ENCODE measurements around the gene PML.
A peak's percentile ranks its signal among the peaks of the same experiment; 100 is the strongest.

The PML gene, protein sequence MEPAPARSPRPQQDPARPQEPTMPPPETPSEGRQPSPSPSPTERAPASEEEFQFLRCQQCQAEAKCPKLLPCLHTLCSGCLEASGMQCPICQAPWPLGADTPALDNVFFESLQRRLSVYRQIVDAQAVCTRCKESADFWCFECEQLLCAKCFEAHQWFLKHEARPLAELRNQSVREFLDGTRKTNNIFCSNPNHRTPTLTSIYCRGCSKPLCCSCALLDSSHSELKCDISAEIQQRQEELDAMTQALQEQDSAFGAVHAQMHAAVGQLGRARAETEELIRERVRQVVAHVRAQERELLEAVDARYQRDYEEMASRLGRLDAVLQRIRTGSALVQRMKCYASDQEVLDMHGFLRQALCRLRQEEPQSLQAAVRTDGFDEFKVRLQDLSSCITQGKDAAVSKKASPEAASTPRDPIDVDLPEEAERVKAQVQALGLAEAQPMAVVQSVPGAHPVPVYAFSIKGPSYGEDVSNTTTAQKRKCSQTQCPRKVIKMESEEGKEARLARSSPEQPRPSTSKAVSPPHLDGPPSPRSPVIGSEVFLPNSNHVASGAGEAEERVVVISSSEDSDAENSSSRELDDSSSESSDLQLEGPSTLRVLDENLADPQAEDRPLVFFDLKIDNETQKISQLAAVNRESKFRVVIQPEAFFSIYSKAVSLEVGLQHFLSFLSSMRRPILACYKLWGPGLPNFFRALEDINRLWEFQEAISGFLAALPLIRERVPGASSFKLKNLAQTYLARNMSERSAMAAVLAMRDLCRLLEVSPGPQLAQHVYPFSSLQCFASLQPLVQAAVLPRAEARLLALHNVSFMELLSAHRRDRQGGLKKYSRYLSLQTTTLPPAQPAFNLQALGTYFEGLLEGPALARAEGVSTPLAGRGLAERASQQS

DNA sequence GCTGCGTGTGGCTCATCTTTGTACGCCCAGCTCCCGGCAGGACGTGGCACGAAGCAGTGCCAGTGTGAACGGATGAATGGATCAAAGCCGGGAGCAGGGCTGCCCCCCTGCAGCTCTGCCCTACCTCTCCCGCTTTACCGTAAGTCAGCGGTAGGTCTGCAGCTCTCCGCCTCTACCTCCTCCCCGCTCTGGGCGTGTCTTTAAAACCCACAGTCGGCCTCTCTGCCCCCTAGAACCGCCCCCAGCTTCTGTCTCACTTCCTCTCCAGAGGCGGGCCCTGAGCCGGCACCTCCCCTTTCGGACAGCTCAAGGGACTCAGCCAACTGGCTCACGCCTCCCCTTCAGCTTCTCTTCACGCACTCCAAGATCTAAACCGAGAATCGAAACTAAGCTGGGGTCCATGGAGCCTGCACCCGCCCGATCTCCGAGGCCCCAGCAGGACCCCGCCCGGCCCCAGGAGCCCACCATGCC lies at the start of gene PML:
Gene PML, plus strand, starts transcription at position 304 of the 471 bp plus-strand sequence. Its CDS starts 97 bp downstream, at position 401.
- DNase-seq (ENCODE audit: low read depth in 2 of 2), result peak; percentile 90 to 95

DNA sequence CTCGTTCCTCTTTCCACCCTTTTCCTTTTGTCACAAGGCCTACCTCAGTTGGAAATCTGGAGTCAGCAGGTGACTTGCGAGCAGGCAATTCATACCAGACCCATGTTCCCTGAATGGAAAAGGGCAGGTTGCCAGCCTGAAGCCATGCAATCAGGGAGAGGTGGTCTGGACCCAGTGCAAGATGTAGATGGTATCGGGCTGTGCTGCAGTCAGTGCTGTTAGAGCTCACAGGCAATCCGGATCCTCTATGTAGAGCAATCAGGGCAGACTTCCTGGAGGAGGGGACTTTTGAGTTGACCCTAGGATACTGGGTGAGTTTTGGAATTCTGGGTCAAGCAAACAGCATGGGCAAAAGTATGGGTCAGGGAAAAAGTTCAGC lies 49.4 kb upstream of the PML start:
- no peak for DNase-seq (ENCODE audit: low read depth in 2 of 2)

DNA sequence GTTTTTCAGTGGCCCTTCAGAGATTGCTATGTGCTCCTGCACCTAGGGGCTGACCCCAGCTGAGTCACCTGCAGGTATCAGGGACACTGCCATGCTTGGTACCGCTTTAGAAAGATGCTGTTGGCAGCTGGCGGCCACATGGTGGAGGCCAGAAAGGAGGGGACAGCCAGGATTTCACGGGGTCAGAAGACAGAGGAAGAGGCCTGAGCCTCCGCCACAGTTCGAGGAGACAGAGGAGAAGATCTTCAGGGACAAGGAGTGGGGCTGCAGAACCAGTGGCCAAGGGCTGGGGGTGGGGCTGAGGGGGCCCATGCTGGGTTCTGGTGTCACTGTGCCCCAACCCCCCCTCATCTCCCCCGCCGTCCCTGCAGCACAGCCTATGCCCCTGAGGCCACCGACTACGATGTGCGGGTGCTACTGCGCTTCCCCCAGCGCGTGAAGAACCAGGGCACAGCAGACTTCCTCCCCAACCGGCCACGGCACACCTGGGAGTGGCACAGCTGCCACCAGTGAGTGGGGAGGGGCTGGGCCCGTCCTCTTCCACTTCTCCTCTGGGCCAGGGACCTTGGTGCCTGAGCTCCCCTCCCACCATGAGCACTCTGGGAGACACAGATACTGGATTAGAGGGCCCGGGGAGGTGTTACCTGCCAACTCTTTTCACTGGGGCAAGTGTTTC lies 48.3 kb upstream of the PML start:
- no peak for DNase-seq (ENCODE audit: low read depth in 2 of 2)

DNA sequence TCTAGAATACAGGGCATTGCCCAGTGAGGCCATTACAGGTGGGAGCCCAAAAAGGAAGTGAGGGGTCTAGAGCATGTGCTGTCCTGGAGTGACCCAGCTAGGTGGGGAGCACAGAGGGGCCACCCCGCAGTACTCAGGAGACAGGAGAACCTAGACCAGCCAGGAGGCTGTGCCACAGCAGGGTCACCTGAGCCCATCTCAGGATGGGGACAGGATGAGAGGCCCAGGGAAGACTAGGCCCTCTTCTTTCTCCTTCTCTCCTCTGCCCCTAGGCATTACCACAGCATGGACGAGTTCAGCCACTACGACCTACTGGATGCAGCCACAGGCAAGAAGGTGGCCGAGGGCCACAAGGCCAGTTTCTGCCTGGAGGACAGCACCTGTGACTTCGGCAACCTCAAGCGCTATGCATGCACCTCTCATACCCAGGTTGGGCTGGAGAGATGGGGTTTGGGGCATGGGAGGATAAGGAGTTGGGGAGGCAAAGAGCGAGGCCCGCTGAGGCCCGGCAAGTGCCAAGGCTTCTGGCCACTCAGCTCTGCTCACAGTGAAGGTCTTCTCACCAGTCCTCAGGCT lies 47.6 kb upstream of the PML start:
- no peak for DNase-seq (ENCODE audit: low read depth in 2 of 2)

DNA sequence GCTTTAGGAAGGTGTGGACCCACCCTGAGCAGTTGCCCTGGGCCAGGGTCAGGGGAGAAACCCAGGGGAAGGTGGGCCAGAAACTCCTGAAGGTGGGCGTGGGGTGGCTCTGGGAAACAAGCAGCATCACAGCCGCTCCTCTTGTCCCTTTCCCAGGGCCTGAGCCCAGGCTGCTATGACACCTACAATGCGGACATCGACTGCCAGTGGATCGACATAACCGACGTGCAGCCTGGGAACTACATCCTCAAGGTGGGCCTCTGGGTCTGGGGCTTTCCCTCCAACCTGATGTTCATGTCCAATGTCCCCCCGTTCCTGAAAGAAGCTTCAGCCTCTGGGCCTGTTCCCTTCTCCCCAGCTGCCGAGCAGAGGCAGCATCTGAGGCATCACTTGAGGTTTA lies 46.9 kb upstream of the PML start:
- DNase-seq (ENCODE audit: low read depth in 2 of 2), result no peak

DNA sequence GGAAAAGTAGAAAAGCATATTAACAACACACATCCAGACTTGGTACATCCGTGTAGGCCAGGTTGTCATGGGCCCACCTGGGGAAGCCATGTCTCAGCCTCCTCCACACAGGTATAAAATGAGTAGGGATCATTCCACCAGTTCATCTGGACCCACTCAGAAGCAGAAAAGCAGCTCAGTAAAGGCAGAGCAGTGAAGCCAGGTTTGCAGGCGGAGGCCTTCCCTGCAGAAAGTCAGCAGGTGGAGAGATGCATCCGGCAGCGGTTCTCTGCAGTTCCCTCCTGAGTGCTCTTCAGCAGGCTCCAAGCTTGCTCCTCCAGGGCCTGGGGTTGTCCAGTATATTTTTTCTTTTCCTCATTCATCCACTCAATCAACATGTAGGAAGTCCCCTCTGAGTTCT lies 46.1 kb upstream of the PML start:
- DNase-seq (ENCODE audit: low read depth in 2 of 2), result no peak

DNA sequence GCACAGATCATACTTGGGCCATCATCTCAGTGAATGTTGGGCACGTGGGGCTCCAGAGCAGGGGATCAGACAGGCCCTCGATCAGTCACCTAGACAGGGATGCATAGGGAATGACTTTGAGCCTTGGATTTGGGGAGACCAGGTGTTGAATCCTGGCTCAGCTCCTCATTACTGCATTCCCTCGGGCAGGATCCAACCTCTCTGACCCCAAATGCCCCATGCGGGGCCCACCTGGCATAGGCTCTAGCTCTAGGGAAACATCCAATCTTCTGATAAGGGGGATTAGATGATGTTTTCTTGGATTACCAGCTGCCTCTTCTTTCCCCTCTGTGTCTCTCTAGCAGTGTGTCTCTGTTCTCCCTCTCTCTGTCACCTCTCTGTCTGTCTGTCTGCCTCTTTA lies 45.5 kb upstream of the PML start:
- no peak for DNase-seq (ENCODE audit: low read depth in 2 of 2)

DNA sequence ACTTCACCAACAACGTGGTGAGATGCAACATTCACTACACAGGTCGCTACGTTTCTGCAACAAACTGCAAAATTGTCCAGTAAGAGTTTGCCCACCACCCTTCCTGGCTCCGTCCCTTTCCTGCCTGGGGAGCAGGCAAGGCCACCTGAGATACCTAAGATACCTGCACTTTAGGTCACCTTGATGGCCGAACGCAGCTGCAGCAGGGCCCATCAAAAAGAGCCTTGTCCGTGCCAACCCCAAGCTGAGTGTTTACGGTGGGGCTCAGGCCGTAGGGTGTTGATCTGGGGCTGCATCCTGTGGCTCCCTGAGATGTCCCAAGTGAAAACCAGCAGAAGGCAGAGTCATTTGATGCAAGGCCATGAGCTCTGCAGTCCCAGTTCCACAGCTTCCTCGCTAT lies 45.0 kb upstream of the PML start:
- DNase-seq (ENCODE audit: low read depth in 2 of 2), result no peak

DNA sequence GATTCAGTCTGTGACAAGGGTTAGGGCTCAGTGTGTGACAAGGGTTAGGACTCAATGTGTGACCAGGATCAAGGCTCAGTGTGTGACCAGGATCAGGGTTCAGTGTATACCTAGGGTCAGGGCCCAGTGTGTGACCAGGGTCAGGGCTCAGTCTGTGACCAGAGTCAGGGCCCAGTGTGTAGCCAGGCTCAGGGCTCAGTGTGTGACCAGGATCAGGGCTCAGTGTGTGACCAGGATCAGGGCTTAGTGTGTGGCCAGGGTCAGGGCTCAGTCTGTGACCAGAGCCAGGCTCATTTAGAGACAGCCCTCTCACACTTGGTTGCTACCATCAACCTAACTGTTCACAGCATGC lies 44.1 kb upstream of the PML start:
- DNase-seq (ENCODE audit: low read depth in 2 of 2), result no peak

DNA sequence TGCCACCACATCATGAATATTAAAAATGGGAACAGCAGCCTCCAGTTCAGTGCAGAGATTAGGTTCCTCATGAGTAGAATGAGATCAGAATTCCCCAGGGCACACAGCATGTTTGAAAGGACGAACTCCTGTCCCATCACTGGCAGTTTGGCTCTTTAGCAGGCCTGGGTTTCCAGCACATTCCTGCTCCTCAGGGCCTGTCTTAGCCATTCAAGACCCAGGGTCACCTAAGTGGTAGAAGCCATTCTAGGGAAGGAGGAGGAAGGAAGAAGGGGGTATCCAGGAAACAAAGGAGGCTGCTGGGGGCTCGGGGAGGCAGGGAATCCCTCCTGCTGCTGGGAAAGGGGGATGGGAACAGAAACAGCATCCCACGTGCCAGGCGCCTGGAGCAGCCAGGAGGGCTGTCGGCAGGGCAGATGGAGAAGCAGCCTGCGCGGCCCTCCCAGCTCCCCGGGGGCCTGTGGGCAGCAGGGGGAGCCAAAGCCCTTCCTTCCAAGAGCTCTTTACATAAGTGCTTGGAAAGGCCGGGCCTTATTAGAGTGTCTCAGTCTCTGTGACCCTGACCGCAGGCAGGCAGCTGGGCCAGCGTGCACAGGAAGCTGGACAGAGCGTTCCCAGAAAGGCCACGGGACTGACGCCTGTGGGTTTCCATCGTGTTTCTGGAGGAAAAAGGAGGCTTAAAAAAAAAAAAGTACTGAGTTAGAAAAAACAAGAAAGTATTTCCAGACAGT lies 43.5 kb upstream of the PML start:
- DNase-seq (ENCODE audit: low read depth in 2 of 2), result peak in 1 of 2 donors; percentile 54

DNA sequence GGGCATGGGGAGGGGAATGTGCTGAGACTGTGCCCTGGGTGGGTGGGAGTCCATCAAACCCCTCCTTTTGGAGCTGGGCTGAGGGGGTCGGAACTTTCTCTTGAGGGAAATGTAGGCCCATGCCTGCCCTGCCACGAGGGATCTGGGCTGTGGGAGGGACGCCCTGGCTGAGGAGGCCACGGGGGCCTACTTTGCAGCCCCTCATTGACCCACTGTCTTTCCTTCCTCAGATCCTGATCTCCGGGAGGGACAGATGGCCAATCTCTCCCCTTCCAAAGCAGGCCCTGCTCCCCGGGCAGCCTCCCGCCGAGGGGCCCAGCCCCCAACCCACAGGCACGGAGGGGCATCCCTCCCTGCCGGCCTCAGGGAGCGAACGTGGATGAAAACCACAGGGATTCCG lies 42.9 kb upstream of the PML start:
- no peak for DNase-seq (ENCODE audit: low read depth in 2 of 2)

DNA sequence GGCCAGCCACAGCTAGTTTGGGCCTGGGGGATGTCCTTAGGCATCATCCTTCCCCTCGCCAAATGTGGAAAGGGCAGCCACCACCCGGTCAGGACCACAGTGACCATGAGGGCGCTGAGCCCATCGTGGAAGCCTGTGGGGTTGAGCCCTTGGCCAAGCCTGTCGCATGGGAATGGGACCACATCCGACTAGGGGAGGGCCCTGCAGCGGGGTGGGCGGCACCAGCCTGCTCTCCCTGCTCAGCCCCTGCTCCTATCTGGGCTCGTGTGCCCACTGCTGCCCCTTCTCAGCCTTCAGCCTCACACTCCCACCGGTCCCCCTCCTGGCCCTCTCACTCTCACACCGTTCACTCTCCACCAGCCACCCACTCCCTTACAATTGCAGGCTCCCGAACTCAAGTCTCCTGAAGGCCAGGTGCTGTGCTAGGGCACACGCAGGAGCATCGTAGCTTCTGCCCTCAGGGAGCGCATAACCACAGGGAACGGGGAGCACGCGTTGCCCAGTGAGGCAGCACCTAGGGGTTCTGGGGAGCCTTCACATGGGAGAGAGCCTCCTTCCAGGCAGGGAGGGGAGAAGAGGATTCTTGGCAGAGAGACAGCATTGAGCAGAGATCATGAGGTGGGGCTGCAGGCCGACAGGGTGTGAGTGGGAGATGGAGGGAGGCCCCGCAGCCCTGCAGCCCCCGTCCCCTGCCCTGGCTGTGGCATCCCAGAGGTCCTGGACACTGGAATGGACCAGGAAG lies 42.2 kb upstream of the PML start:
- DNase-seq (ENCODE audit: low read depth in 2 of 2), result no peak

DNA sequence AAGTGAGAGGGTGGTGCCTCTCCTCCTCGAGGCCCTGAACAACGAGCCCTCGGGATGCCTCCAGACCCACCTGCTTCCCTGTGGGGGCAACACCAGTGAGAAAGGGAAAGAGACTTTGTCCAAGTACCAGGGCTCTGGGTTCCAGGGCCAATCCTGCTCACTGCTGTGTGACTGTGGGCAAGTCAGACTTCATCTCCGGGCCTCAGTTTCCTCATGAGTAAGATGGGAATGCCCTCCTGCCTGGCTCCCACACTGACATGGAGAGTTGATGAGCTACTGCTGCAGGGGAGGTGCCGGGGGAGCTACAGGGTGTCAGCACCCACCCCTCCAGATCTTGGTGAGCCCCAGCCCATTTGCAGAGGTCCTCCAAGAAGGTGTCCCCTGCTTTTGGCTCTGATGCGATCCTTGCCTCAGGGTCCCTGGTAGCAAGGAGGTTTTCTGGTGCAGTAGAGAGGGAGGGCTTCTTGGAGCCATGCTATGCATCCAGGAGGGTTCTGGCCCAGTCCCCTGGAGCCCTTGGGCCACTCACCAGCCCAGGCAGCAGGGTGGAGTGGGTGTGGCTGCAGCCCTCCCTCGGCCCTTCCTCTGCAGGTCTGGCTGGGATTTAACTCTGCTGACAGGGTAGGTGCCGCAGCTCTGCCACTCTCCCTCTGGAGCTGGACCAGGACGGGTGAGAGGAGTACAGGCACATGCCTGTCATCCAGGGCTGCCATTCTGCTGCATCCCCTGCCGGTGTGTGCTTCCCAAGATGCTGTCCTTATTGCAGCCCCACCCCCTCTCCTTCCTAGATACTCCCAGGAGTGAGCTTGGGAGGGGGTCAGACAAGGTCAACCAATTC lies 41.4 kb upstream of the PML start:
- DNase-seq (ENCODE audit: low read depth in 2 of 2), result no peak

DNA sequence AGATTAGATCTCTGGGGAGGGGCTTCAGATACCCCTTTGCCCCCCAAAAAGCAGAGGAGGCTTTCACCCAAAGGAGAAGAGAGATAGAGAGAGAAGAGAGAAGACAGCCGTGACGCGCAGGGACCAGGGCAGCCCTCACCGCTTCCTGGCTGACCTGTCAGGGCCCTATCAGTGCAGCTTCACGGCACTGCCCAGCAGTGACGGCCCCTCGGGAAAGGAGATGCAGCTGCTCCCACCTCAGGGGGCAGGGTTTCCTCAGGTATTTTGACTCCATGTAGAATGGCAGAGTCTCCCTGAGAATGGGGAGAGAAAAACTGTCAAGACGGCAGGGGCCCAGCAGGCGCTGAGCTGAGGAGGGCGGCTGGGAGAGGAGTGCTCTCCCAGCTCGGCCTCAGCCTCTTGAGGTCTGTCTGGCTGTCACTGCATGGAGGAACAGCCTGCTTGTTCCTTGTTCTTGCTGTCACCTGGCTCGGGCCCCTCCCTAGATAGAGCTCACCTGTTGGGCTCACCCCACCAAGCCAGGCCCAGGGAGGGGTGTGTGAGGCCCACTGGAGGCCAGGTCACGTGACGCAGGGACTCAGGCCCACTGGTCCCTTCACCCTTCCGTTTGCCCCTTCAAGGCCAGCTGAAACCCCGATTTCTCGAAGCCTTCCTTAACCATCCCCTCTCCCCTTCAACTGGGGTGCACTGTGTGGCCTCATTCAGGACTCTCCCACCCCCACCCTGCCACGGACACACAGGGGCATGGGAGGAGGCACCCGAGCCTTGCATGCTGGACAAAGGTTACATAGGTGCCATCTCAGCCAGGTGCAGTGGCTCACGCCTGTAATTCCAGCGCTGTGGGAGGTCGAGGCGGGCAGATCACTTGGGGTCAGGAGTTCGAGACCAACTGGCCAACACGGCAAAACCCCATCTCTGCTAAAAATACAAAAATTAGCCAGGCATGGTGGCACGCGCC lies 40.0 kb upstream of the PML start:
- DNase-seq (ENCODE audit: low read depth in 2 of 2), result no peak

DNA sequence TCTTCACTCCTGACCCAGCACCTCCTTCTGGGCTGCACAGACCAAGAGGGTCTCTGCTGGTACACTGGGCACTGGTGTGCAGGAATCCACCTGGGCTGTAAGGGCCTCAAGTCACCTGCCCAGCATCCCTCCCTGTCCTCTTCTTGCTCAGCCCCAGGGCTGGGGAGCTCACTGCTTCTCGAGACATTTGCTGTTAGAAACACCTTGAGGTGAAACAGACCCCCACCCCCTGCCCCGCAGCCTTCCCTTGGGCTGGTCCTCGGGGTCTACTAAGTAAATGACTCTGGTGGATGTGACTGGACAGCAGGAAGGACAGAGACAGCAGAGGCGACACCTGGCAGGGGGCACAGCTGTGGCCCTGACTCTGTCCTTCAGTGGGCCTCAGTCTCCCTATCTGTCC lies 39.2 kb upstream of the PML start:
- no peak for DNase-seq (ENCODE audit: low read depth in 2 of 2)

DNA sequence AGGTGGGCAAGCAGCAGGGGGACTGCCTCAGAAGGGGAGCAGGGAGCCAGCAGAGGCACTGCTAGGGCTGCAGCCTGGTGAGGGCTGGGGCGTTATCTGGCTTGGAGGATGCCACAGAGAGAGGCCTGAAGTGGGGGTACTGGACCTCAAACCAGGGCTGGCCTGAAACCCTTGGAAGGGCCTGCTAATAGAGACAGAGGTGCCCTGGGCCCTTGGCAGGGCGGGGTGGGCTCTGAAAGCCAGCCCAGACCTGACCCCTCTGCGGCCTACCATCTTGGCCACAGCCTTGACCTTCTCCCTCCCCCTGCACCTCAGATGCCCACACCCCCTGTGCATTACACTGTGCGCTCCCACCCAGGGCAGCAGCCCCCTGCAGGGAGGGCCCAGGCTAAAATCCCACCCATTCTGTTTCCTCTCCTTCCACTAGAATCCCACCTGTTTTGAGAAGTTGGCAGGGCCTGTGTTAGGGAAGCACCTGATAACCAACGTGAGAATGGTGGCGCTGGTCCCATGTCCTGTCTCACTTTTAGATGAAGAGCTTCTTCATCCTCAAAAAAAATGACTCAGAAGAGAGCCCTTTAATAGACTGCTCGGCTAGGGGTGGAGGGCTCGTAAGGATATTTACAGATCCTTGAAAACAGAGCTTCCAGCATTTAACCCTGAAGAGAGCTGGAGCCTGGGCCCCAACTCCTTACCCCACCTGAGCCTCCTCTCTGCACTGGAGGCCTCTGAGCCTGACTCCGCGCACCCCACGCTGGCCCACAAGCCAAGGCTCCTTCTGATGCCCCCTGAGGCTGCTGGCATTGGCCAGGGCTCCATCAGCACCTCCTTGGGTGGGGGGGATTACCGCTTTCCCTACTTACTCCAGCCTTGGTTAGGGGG lies 38.4 kb upstream of the PML start:
- no peak for DNase-seq (ENCODE audit: low read depth in 2 of 2)

DNA sequence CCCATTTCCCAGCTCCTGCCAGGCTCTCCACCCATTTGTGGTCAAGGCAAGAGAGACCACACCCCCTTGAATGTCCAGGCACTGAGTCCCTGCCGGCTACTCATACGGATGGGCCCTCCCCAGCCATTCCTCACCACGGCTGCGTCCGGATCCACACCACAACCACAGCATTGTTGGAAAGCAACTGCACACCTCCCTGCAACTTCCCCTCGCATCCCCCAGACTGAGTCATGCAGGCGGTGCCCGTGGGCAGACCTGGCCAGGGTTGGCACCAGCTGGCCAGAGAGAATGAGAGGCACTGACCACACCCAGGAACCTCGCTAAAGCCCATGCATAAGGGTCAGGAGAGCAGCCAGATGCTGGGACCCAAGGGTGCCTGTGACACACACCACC lies 37.8 kb upstream of the PML start:
- no peak for DNase-seq (ENCODE audit: low read depth in 2 of 2)

DNA sequence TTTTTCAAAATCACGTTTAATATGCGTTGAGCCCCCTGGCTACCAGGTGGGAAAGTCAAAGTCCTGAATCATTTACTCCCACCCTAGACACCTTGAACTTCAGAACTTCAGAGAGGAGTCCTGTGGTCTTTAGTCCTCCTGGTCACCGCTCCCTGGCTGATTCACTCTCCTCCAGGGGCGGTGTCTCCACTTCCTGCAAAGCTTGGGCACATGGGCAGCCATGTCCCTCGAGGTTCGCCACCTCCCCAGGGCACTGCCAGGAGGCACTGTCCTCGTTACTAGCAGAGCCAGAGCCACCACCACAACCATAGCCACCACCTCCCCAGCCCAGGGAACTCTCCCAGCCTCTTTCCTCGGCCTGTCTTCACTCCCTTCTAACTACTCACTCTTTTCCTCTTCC lies 37.2 kb upstream of the PML start:
- DNase-seq (ENCODE audit: low read depth in 2 of 2), result no peak
